G401 (cell line): ENCODE data around the gene PSMB7. TPM values are rescaled to one million over a fixed set of nuclear protein-coding genes. Genes with fewer than 3 reads are reported as not detected.
A peak's percentile ranks its signal among the peaks of the same experiment; 100 is the strongest.

Experiments
- DNase-seq: peaks from one replicate; pipeline ENCODE4 v3.0.0-alpha.2; 2015; ENCODE audit warnings: low spot score
- in situ Hi-C: cut with HindIII; loops from 2 replicates; pipeline ENCODE4 v1.10.0; 2016; ENCODE audit warnings: low sequenced_read_pairs, mixed read lengths
- total RNA-seq: library from RNA; depleted of rRNA; stranded (reverse); fragments of >200 nt; shearing (Covaris generic); gene quantifications from 2 replicates; pipeline ENCODE4 v1.2.3, GENCODE V29; 2014; rRNA removed

Gene PSMB7
- total RNA-seq, 1 experiment from 2014 or later: 196 TPM

DNA sequence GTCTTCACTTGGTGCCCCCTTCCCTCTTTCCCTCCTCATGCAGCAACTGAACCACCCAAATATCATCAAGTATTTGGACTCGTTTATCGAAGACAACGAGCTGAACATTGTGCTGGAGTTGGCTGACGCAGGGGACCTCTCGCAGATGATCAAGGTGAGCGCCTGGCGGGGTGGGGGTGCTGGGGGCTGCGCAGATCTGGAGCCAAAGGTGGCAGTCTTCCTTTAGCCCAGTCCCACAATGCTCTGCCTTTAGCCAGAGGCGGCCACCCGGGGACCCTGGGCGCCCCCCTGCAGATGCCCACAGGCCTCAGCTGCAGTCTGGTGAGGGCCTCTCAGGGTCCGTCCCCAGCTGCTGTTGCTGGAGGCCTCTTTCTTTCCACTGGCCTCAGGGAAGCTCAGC lies 93.8 kb downstream of the PSMB7 start:
- in situ Hi-C loops: loop anchor here (10.0 kb wide), 1 partner anchor 197 kb away; no protein-coding TSS in a partner anchor
- DNase-seq: no peak

DNA sequence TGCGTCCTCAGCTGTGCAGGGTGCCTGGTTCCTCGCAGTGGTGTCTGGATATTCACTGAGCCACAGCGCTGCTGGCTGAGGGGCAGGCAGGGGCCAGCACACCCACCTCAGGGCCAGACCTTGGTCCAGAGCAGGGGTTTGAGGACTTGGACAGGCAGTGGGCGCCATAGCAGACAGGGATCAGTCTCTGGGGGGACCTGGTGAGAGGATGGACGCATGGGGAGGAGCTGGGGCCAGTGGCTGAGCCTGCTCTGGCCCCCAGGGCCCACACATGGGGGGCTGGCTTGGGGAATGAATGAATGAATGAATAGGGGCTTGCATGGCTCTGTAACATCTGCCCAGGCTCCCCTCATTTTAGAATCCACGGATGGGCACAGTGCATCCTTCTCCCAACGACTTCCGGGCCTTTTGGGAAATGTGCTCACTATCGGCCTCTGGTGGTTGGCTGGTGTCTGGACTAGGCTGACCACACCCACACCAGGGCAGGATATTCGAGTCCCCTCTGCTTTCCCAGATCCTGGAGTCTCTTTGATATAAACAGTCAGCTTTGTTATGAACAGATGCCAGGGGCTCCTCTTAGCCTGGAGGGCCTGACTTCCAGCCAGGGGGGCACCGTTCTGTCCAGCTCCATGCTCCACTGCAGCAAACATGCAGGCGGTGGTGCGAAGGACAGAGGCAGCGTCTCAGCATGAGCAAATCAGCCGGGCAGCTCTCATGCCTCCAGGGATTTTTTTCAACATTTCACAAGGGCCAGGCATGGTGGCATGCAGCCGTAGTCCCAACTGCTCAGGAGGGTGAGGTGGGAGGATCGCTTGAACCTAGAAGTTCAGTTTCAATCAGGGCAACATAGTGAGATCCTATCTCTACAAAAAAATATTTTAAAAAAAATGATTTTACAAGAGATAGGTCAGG lies 94.9 kb downstream of the PSMB7 start:
- DNase-seq: peak; percentile 43
- in situ Hi-C loops: loop anchor here (10.0 kb wide), 1 partner anchor 196 kb away; no protein-coding TSS in a partner anchor

DNA sequence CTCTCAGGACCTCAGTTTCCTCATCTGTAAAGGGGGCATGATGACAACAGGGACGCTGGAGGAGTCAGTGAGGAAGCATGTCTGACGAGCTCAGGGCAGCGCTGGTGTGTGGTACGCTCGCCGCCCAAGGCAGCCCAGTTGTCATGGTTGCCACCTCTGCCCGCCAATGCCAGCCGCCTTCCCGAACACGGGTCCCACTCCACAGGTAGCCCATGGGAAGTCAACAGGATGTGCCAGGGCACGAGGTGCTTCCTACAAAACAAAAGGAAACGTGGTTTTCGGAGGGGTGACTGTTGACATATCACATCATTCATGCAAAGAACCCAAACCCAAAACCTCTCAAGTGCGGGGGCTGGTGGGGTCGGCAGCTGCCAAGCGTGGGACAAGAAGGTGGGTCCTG lies 99.4 kb downstream of the PSMB7 start:
- DNase-seq: no peak
- in situ Hi-C loops: no loop called here

DNA sequence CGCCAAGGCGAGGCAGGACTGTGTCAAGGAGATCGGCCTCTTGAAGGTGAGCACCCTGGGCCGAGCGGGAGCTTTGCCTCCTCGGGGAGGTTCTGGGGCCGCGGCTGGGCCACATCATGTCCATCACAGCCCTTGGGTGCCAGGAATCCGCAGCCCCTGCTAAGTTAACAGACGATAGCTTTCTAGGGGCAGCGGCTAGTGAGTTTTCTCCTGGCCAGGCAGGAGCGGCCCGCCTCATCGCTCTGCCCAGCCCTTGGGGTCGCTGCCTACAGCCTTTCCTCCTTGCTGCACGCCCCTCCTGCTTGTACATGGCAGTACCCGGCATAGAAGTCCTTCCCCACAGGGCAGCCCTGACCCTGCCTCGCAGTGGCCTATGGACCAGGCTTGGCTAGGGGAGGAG lies 101.3 kb downstream of the PSMB7 start:
- in situ Hi-C loops: no loop called here
- DNase-seq: no peak

DNA sequence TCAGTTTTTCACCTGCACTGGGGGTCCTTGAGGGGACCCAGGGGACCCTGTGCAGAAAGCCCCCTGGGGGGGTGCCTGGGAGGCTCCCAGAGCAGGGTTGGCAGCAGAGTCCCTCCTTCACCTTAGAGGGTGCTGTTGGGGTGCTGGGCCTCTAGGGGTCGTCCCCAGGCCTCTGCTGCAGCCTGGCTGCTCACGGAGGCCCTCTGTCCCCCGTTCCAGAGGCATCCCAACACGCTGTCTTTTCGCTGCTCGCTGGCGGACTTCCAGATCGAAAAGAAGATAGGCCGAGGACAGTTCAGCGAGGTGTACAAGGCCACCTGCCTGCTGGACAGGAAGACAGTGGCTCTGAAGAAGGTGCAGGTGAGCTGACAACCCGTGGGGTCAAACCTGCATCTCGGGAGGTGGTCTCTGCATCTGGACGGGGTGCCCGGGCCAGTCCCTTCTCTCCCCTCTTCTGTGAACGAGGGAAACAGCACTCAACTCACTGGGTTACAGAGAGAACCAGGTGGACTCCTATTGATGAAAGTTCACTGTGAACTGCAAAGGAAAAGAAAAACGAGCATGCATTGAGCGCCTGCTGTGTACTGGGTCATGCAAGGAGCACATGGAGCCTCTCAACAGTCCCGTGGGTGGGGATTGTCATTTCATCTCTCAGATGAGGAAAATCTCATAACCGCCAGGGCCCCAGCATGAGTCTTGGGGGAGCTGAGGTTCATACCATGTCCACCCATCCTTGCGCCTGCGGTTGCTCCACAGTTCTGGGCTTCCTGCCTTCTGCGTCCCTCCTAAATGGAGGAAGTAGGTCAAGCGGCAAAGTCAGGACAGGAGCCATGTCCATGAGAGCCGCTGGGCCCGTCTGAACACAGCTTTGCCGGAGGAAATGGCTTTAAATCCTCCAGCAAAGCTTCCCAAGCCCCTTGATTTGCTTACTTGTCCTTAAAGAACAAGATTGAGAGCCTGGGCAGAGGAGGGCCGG lies 102.7 kb downstream of the PSMB7 start:
- in situ Hi-C loops: no loop called here
- peak; percentile 16 for DNase-seq

DNA sequence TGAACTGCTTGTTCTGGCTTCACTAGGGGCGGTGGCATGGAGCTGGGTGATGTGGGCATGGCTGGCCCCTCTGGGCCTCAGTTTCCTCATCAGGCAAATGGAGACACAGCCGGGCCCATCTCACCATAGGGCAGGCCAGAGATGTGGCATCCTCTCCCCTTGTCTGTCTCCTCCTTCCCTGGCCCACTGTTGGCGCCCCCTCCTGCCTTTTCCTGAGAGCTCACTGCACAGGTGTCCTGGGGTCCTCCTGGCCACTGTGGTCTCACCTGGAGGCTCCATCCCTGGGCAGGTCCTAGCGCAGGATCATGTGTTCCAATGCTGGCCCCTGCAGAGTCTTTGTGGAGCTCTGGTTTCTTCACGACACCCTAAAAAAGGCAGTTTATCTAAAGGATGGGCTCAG lies 104.0 kb downstream of the PSMB7 start:
- in situ Hi-C loops: no loop called here
- no peak for DNase-seq

DNA sequence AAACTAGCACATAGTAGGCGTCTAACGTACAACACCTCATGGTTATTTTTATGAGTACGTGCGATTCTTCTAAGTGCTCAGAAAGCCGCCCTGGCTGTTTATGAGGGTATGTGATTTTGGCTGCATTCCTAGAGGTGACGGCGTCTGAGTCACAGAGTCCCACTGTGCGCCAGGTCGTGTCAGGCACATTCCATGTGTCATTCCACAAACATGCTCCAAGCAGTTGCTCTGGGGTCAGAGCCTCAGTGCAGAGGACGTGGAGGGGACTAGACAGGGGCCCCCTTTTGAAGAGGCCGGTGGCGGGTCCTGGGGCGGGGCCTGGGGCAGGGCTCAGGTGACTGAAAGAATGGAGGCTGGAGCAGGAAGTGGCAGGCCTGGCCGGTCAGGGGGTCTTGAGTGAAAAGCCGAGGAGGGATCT lies 105.6 kb downstream of the PSMB7 start:
- in situ Hi-C loops: no loop called here
- DNase-seq: no peak

DNA sequence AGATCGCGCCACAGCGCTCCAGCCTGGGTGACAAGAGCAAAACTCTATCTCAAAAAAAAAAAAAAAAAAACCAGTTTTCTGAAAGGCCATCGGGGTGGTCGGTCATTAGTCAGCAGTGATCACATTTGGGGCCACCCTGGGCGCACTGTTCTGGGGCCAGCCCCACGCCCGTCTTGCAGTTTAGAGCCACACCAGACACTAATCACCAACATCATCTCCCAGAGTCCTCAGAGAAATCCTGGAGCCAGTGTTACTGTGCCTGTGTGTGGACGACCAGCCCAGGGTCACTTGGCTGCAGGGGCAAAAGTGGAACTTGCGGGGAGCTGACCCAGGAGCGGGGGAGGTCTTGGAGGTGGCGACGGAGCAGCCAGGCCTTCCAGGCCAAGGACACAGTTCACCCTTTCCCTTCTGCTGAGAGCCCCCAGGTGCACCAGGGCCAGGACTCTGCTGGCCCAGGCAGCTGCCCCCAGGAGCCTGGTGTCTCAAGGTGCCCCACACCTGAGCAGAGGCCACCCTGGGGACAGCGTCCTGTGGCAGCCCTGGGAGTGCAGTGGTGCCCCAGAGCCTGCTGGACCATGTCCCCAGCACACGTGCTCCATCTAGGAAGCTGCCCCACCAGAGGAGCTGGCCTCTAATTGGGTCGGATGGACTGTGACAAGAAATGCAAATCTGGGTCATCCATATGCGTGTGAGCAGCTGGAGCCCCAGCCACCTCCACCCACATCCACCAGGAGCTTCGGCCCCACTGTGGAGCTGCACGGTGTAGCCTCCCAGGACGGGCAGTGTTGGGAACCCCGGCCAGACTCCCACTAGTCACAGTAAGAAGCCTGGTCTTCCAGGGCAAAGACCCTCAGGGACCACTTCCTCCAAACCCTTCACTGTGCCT lies 106.4 kb downstream of the PSMB7 start:
- in situ Hi-C loops: no loop called here
- no peak for DNase-seq

DNA sequence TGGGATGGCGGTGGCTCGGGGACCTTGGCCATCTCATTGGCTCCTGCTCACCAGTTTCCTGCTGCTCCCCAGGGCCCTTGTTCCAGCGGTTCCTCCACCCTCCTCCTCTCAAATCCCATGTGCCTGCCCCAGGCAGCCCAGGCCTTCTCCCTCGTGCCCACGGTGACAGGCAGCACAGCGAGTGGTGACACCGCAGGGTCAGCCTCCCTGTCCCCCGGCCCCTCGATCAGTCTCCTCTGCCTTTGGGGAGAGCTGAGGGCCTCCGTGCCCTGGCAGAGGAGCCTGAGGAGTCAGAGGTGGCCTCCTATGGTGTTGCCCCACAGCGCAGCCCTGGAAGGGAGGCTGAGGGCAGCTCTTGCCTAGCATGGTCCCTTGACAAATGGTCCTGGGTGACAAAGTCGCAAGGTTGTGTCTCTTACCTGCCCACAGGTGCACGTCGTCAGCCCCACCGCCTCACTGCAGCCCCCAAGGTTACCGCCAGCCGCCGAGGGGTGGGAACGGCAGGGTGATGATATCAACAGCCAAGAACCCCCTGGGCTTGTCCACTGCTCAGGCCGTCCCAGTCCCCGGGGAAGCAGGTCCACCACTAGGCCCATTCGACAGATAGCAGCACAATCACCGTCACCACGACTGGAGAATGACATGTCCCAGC lies 107.7 kb downstream of the PSMB7 start:
- DNase-seq: no peak
- in situ Hi-C loops: no loop called here

DNA sequence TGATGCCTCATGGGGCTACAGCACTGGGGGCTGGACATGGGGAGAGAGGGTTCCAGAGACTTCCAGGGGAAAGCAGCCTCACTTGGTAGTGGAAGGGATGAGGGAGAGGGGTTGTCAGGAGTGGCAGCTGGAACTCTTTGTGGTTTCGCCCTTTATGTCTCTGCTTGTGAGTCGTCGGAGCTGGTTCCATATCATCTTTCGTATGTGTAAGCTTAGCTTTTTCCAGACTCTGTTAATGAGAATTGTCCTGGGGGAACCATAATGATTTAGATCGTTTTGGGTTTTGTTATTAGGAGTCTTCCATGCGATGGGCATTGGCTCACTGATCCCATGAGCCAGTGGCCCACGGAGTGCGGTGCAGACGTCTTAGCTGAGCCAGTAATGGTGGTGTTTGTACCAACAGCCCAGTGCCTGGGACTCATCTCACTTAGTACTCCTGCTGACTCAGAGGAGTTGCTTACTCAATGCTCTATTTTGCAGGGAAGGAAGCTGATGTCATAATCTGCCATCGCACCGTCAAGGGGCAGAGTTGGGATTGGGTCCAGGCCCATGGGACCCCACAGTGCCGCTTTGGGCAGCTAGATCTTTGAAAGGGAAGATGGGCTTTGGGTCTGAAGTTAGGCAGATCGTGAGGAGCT lies 109.0 kb downstream of the PSMB7 start:
- in situ Hi-C loops: no loop called here
- no peak for DNase-seq

DNA sequence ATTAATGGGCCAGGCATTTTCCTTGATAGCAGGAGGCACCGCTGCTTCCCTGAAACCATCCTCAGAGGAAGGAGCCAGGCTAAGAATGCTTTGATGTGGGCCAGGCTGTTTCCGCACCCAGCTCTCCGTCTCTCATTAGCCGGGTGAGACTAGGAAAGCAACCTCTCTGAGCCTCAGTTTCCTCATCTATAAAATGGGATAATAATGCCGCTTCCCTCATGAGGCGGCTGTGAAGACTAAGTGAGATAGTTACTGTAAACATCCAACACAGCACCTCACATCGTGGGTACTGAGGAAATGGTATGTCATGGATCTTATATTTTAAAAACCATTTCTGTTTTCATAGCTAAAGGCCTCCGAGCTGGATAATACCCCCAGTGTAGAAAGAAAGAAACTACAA lies 111.0 kb downstream of the PSMB7 start:
- DNase-seq: no peak
- in situ Hi-C loops: no loop called here

DNA sequence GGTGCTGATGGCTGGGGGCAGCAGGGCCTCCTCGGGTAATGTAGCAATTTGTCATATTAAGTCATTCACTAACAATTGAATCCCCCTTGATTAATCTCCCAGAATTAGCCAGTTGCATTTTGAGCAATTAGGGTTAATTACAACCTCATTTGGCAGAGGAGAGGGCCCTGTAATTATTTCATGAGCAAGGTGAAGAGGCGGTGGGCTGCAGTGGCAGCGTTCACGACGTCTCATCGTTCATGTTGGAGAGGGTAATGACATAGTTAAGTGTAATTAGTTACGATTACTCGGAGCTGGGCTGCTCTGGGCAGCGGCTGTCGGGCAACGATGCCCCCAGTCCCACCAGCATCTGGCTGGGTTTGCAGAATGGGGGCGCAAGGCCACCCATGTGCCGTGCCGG lies 111.5 kb downstream of the PSMB7 start:
- in situ Hi-C loops: no loop called here
- no peak for DNase-seq

Other genes with a start within 250 kb of the PSMB7 start
- gene NEK6, start 157.5 kb downstream of the PSMB7 start, total RNA-seq: 26.6 and 41.2 TPM in 2 replicates
- gene ADGRD2, start 35.0 kb upstream of the PSMB7 start, total RNA-seq: not detected in 2 replicates
- 0.54 and 0.55 TPM in 2 replicates for gene NR5A1, start 92.0 kb upstream of the PSMB7 start, total RNA-seq